OCI-M1 (cell line): ENCODE results near the gene ITPR3.

Experiments used
- DNase-seq: peaks from one replicate; lab custom pipeline; 2025; lab: John Stamatoyannopoulos, UW

Gene ITPR3

GRCh38 chr6:33737267-33738026 lies 116.3 kb downstream of the ITPR3 start:
- no peak for DNase-seq

DNA sequence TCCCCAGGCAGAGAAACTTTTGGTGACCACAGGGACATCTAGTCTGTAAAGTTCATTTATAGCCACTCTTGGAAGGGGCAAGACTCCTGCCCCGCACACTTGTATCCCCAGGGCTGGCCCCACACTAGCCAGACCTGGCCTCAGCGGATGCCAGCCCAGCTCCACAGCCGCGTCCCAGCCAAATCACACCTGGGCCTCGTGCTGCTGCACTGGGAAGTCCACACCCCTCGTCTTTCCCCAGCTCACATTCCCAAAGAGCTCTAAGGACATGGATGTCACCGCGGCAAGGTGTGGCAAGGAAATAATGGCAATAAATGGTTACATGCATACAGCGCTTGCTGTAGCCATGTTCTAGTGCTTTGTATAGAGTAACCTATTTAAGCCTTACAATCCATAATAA lies 117.0 kb downstream of the ITPR3 start:
- no peak for DNase-seq

GRCh38 chr6:33738879-33739278 lies 117.8 kb downstream of the ITPR3 start:
- no peak for DNase-seq

DNA sequence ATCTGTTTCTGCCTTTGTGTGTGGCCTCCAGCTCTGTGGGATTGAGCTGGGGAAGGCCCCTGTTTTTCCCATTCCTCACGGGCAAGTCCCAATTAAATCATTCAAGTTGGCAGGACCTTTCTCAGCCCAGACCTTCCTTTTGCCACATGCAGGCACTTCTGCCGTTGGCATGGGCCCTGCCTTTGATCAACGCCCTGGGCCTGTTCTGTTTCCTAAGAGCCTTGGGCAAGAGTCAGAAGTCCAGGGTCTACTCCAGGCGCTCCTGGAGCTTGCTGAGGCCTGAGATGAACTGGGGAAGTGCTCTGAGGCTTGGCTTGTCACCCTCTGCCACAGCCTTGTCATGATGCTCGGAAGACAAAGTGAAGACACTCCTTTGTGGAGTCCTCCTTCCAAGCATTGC lies 118.4 kb downstream of the ITPR3 start:
- no peak for DNase-seq

- DNase-seq: peak; percentile 27
These were observed 119.1 kb downstream of the ITPR3 start for GRCh38 chr6:33740204-33740608.

DNA sequence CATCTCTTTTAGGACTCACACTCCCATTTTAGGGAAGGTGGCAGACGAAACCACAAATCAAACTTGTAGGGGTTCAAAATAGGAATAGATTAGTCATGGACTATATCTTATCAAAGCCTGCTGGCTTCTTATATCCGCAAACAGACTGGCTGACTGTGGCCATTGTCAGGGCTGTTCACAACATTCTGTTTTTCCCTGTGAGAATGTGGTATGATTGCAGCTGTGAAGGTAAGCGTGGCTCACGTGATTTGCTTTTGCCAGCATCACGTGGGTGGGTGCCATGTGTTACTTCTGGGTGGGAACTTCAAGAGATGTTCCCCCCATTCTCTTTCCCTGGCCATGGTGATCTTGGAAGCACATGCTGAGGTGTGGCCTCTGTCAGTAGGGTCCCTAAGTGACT lies 119.7 kb downstream of the ITPR3 start:
- peak; percentile 42 for DNase-seq

DNA sequence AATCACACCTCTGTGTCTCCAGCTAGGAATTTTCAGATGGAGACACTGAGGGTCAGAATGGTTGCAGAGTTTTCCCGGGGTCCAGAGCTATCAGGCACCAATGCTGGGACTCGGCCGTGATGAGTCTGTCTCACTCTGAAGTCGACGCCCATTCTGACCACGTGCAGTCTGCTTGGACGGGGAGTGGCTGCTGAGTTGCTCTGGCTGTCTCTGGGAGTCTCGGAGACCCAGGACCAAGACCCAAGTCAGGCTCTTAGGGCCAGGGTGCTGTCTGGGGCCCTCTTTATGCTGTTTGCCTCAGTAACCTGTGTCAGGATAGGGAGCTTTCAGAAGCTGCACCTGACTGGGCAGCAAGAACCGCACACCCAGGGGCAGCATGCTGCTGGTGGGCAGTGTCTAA lies 121.0 kb downstream of the ITPR3 start:
- peak; percentile 21 for DNase-seq

DNA sequence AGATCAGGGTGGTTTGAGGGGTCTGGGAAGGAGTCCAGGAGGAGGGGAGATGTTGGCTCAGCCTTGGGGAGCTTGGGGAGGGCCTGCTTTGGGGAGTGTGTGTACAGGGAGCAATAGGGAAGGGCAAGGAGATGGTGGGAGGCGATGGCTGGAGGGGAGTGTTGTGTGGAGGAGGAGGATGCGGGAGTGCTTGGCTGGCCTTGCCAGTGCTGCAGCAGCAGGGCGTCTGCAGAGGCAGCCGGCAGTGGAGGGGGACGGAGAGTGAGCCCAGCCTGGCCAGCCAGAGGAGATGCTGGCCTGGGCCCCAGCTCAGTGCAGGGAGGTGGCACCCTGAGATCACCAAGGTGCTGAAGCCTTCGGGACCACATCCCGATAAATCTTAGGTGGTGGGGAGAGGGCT lies 121.7 kb downstream of the ITPR3 start:
- no peak for DNase-seq

DNA sequence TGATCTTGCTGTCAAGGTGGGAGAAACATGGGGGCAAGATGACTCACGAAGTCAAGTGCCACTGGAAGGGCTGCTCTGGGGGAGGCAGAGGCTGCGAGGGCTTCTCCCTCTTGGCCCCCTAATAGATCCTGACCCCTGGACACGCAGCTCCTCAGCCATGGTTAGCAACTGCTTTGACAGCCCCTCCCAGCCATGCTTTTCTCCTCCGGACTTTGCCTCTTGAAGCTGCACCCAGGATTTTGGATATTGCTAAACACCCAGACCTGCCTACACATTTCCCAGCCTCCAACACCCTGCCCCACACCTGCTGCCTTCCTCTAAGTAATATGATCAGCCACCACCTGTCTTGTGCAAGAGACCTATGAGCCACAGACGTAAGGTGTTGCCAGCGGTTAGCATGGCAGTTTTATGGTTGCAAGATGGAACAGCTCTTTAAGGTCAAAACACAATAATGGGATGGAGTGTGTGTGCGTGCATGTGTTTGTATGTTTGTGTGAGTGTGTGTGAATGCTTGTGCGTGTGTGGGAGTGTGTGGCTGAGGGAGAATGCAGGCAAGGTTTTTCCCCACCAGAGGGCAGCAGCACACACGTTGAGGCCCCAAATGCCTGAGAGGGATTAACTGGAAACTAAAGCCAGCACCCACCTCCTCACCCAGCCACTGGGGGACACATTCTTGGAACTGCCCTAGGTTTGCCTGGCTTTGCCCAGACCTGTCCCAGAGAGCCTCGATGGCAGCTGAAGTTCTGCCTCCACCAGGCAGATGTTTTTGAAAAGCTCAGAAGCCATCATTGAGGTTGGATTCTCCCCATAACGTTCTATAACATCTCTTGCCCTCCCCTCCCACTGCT lies 123.1 kb downstream of the ITPR3 start:
- DNase-seq: peak; percentile 83

DNA sequence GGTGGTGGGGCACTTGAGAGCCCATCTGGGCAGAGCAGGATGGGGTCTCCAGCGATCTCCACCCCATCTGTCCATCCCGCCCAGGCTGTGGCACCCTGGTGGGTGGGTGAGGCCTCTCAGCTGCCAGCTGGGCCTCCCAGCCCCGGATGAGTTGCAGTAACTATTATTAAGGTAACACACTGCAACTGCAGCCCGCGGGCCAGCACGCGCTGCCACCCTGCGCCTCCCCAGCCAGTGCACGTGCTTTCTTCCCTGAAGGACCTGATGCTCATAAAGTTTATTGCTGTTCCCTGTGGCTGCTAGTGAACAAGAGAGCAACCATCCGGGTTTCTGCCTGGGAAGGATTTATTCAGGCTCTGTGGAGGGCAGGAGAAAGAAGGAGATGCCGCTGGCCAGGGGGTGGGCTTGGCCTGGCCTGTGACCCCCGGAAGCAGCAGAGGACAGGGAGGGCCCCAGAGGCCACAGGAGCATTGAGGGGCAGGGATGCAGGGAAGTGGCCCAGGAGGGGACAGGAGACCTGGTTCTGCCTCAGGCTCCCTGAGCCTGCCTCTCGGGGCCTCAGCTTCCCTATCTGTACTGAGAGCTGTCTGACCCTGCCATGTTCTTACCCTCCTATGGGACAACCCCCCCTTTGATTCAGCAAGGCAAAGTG lies 123.9 kb downstream of the ITPR3 start:
- DNase-seq: no peak

- DNase-seq: no peak
These were observed 124.4 kb downstream of the ITPR3 start for GRCh38 chr6:33745548-33745947.
